NCI-H187 treated with DMSO at 0.1 percent for 48 hours (cell line): ENCODE data around the gene LYST.
"Not testable (repeated sequence)": the region's sequence is repeated elsewhere in the genome, so short reads cannot be mapped to it uniquely, and the experiment has no call there.

ENCODE experiments used
- DNase-seq: peaks from one replicate; lab custom pipeline; 2025; lab: John Stamatoyannopoulos, UW

LYST gene

DNA sequence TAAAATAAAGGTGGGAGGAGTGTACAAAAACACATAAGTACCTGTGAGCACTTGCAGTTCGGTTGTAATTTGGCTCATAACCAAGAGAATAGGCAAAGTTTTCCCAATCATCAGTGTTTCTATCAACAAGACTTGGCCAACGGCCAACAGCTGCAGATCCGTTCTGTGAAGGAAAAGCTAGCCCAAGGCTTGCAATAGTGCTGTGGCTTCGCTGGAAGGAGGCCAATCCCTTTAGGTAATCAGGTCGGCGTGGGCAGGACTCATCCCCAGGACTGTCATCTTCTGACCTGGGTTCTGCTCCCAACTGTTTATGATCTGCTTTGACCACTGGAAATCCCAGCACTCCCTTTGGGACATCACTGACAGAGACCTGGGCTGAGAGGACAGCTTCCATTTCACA lies 107.8 kb downstream of the LYST start:
- no peak for DNase-seq

DNA sequence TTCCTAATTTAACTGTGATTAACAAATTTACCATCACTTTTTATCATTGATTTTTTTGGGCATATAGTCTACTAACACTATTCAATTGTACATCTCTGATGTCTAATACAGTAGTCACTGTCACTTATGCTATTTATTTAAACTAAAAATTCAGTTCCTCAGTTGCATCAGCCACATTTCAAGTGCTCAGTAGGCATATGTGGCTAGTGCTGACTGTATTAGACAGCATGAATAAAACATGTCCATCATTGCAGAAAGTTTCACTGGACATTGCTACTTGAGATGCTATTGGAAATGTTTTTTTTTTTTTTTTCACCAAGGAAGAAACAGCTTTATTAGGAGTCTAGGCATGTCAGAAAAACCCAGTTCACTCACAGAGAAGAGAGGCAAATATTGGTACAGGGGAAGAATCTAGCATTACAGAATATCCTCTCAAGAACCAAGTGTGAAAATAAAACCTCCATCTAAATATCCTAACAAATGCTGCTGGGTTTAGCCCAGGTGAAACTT lies 109.1 kb downstream of the LYST start:
- no peak for DNase-seq

DNA sequence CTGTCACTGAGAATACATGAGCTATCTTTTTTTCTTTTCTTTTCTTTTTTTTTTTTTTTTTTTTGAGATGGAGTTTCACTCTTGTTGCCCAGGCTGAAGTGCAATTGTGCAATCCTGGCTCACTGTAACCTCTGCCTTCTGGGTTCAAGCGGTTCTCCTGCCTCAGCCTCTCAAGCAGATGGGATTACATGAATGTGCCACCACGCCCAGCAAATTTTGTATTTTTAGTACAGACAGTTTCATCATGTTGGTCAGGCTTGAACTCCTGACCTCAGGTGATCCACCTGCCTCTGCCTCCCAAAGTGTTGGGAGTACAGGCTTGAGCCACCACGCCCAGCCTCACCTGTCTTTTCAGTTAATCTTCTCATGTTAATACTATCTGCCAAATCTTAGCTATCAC lies 112.5 kb downstream of the LYST start:
- not testable (repeated sequence) for DNase-seq

DNA sequence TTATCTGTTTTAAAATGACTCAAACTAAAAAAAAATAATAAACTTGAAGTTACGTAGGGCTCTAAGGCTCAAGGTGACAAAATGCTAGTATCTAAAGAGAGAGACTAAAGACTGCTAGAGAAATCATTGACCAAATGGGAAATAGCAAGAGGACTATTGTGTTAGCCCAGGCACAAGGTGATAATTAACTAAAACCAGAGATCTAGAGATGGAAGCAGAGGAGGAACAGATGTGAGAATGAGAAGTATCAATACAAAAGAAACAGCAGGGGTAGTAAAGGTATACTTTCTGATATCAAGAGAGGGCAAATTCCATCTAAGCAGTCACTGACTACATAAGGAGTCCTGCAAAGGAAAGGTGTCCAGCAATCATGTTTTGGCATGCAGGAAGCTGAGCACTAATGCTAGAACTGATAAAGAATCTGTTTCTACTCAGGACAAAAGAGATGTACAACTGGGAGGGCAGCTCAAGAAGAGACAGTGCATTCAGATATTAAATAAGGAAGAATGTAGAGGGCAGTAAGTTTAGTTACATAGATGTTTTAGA lies 116.9 kb downstream of the LYST start:
- DNase-seq: no peak

DNA sequence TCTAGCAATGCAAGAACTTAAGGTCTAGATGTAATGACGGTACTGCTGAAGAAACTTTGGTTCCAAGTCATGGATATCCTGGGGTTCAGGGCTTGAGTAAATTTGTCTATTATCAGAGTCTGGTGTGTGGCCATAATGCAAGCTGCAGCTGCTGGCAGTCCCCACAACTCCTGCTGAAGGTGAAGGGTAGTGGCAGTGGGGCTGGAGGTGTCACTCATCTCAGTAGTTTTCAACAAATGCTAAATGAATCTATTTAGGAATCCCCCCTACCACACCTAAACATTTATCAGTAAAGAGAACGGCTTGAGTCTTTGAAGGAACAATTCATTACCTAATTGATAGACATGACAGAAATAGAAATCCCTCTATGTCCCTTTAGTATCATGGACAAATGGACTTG lies 118.0 kb downstream of the LYST start:
- DNase-seq: no peak

DNA sequence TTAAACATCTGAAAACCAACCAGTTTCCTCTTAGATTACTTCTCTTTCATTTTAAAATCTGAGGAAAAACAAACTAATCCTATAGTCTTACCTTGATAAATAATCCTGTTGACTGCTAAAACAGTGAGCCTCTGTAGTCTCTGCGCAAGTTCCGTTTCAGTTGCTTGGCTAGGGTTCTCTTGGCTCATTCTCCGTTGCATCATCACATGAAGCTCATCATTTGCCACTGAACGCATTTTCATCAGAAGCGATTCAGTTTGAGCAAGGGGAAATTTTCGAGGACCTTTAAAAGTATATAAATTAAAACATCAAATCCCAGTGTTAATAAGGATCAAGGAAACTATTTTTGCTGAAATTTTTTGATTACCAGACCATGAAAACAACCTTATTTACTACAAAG lies 120.5 kb downstream of the LYST start:
- DNase-seq: no peak

DNA sequence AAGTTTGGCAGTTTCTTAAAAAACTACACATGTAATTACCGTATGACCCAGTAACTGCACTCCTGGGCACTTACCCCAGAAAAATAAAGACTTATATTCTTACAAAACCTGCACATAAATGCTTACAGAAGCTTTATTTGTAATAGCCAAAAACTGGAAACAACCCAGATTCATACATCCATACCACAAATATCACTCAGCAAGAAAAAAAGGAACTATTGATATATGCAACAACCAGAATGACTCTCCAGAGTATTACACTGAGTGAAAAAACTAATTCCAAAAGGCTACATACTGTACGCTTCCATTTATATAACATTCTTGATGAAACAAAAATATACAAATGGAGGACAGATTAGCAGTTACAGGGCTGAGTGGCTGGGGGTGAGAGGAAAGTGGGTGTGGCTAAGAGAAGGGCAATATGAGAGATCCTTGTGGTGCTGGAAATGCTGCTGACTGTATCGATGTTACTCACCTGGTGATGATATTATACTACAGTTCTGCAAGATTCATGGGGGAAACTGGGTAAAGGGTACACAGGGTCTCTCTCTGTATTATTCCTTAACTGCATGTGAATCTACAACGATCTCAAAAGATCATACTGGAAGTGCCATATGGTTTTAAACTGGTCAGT lies 121.1 kb downstream of the LYST start:
- no peak for DNase-seq

DNA sequence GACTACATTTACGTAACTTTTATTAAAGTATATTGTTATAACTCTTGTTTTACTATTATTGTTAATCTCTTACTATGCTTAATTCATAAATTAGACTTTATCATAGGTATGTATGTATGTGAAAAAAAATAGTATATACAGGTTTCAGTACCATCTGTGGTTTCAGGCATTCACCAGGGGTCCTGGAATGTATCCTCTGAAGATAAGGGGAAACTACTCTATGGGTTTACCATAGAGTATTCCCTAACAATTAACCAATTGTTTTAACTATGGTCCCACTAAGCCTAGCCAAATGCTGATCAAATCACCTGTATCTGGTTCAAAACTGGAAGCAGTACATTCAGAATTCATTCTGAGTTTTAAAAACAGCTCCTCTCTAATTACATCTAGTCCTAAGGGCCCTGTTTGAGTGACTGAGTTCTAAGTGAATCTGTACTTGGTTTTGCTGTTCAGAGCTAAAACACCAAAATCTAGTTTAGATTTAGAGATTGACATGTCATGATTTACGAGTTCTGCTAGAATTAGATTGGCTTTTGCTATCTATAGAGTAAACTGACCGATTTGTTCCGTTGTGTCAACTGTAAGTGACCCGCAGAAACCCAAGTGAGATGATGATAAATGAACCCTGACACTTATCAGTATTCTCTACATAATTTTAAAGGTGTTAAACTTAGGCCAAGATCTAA lies 123.6 kb downstream of the LYST start:
- no peak for DNase-seq

DNA sequence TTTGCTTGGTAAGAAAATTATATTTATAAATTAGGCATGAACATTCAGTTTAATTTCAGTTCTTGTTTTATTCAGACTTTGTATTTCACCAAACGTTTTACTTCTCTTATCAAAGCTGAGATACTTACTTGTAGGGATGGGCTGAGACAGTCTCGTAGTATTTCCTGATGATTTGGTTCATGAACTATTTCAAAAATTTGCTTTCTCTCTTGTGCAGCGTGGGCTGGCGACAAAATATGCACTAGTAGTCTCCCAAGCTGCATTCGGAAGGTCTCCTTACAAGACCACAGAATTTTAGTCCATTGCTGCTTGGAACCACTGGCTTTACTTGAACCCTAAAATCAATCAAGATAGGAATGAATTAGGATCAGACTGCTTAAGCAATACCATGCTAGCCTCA lies 125.4 kb downstream of the LYST start:
- no peak for DNase-seq

DNA sequence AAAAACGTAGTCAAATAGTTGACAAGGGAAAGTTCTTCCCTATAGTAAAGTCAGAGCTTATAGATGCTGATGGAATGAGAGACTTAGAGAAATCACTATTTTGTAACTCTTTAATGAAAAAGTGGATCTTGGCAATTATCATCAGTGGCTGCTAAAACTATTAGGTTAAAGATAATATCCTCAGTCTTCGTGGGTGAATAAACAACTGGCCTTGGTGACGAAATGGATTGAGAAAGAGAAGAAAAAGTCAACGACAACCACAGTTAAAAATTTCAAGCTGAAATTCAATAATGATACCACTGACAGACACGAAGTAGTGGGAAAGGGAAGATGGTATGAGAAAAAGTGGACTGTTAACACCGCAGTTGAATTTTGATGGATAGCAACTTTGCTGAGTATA lies 127.1 kb downstream of the LYST start:
- DNase-seq: no peak

DNA sequence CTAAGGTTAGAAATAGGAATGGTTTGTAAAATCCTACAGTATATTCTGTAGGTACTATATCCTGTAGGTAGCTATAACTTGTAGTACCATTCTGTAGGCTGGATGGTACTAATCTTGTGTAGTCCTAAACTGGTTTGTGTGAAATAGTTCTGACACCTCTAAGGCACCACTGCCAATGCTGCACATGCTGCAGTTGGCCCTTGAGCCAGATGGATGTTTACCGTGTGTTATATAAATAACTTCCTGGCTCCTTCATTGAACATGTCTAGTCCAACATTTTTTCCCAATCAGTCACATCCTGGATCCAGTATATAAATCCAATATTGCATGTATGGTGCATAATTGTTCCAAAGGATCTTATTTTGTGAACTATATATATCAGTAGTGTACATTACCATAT lies 127.6 kb downstream of the LYST start:
- DNase-seq: no peak

DNA sequence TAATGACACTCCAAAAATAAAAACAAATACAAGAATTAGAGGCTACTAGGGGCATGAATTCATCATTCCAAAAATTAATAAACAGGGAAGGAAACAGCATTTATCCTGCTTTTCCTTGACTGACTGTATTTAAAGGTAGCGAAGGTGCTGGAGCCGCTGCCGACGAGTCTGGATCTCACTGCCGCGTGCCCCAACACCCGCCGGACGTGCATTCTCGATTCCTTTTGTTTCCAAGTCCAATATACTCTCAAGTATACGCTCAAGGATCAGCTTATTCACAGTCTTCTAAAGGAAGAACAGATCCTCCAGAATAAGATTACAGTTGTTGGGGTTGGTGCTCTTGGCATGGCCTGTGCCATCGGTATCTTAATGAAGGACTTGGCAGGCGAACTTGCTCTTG lies 129.0 kb downstream of the LYST start:
- no peak for DNase-seq

DNA sequence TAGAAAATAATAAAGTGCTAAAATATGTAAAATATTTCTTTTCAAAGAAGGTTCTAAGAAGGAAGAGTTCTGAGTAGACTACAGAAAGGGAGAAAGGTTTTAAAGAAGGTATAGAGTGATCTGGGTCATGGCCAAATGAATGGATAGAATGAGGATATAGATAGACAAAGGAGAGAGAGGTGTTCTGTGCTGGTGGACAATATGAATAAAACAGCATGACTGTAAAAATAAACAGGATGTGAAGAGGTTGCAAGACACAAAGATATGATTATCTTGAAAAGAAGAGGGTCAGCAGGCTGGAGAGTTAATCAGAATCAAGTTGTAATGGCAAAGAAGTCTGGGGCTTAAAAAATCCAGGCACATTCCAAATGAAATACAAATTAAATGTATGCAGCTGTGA lies 130.4 kb downstream of the LYST start:
- DNase-seq: no peak

DNA sequence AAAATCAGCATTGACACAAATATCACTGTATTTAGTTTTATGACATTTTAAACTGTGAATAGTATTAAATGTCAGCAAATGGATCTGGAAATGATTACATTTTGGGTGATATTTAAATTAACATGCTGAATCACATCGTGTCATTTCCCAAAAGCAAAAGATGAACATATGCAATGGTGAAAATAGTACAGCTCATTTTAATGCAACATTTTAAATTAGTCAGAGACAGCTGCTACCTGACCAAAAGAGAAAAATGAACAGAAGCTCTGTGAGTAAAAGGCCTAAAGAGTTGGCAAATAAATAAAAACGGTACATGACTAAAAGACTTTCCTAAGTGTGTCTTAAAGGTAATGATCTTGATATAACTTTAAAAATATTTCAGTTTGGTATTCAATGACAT lies 131.1 kb downstream of the LYST start:
- no peak for DNase-seq

DNA sequence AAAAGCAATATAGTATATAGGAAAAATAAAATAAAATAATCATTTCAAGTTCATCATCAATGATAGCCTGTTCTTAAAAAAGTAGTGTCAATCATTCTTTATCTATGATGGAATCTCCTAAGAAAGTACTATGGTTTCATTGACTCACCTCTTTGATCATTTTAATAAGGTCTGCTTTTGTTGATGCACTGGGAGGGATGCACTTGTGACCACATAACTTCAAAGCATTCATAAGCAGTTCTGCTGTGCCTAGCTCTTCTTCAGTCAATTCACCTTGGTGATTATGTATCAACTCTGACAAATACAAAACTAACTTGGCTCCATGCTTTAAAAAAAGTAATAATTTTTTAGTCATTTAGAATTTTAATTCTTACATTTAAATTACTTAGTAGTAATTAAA lies 132.4 kb downstream of the LYST start:
- DNase-seq: no peak

DNA sequence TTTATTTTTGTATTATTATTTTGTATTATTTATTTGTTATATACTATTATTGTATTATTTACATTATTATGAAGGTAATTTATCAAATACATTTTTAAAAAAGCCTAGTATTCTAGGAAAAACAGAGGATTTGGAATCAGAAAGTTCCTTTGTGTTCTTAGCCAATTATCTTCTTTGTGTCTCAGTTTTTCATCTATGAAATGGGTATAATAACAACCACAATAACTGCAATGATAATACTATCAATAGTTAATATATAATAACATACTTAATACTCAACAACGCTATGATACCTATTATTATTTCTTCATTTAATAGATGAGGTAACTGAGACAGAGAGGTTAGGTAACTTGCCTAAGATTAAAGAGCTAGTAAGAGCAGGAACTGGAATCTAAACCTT lies 136.7 kb downstream of the LYST start:
- no peak for DNase-seq

DNA sequence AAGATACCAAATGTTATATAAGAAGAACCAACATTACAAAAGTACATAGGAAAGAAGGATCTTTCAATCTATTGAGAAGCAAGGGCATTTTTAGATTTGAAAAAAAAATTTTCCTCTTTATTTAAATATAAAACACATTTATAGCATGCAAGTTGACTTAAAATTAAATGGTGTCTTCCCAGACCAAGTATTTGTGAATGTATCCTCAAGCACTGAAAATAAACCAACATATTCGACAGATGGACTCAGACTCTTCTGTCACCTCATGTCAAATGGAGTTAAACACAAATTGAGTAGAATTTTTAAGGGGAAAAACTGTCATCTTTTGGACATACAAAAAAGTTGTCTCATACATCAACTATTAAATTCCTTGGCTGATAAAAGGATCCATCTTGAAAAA lies 140.1 kb downstream of the LYST start:
- no peak for DNase-seq

DNA sequence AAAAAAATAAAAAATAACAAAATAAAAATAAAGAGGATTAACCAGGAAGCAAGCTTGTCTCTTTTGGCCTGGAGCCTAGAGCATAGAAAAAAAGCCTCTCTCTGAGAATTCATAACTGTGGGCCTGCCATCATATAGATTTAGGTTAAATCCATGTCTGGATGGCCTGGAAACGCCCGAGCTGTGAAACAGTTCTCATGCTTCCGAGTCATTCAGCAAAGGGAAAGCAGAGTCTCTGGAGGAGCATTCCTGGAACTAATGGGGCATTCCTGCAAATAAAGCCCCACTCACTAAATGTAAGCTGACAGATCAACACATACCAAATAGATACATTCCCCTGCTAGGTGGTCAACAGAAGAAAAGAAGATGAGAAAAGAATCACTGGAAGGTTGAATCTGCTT lies 141.3 kb downstream of the LYST start:
- DNase-seq: no peak

DNA sequence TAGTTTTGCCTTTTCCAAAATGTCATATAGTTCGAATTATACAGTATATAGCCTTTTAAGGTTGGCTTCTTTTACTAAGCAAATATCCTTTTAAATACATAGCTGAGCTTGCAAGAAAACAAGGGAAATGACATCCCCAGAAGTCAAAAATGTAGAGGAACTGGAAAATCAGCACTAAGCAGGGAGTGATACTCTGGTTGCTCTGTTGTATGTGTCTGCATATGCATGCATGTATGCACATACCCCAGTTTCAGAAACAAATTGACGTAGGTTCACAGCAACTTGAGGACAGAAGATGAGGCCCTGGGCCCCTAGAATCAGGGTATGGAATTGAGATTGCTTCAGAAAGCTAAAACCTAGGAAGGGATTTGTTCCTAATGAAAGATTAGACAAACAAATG lies 142.0 kb downstream of the LYST start:
- no peak for DNase-seq

DNA sequence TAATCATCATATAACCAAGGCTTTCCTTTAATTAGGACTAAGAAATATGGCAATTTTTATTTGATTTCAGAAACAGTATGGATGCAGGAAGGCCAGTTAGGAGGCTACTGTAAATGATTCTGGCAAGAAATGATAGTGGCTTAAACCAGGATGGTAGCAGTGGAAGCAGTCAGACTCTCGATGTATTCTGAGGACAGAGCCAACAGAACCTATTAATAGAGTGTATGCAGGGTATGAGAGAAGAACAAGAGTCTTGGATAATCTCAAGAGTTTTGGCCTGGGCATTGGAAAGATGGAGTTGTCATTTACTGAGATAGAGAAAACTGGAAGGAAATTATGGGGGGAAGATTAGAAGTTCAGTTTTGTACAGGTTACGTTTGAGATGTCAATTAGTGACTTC lies 143.8 kb downstream of the LYST start:
- DNase-seq: no peak

DNA sequence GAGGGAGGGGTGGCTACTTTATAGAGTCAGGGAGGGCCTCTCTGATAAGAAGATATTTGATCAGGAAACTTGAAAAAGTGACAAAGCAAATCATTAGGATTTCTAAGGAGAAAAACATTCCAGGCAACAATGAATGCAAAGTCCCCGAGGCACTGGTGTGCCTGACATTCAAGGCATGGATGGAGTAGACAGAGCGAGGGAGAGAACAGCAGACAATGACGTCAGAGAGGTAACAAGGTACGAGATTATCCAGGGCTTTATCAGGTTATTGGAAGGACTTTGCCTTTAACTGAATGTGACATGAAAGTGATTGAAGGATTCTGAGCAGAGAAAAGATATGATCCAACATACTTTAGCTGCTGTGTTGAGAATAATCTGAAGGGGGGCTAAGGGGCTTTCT lies 144.7 kb downstream of the LYST start:
- DNase-seq: no peak

DNA sequence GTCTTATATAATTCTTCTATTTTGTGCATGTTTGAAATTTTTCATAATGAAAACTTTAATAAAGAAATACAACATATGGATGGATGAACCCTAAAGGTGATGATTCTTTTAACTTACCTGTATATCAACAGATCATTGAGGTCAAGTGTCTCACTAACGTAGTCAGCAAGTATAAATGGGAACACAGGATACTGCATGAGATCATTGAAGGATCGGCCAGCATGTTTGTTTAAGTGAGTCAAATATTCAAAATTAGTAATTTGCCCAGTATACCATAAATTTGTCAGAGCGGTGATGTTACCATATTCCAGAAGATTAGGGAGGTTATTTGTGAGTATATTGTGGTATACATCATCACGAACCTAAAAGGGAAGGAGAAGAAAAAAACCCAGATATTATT lies 146.2 kb downstream of the LYST start:
- no peak for DNase-seq

DNA sequence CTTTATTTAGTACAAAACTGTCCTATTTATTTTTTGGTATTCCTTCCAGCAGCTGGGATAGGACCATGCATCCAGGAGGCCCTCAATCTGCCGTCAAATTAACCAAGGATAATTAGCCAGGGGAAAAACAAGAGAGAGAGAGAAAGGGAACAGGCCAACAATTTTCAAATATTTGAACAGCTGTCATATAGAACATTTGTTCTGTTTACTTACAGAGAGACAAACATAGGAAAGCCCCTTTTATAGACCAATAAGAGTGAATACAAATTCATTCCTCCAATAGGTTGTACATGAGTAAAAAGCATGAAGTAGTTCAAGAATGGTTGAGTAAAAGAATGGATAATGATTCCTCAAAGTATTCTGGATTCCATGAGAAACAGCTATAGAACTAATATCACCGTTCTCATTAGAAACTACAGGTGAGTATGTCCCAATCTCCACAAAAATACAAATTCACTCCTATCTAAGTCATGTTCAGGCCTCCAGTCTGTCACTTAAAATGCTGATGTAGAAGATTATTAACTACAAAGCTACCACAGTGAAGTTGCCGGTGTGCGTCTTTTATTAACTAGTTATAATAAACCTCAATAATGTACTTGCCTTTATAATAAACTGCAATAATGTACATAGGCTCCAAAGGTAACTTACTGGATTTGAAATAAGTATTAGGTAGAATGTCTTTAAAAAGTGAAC lies 152.4 kb downstream of the LYST start:
- DNase-seq: no peak
